ENCODE results near the gene SLAMF9. TPM values are rescaled to one million over a fixed set of nuclear protein-coding genes. Genes with fewer than 3 reads are reported as not detected.

SLAMF9 gene
- total RNA-seq, 5 donors from 2014 or later (not counting 1 experiment from before 2014, with no cell fraction given), result not detected

- peaks cover 0 to 25% of the 10 kb centered on the region in 2 experiments for H3K27me3 ChIP-seq (replicated peaks in 1 of 2; ENCODE audit: control insufficient read depth in 2 of 2, extremely low read depth in 1 of 2, insufficient read depth in 2 of 2, low read length in 1 of 2)
- H3K4me3 ChIP-seq (ENCODE audit: control insufficient read depth in 1 of 2, extremely low read depth in 1 of 2, low read length in 1 of 2), result no peak overlapping the region
- H3K4me3 Mint-ChIP-seq, result no peak overlapping the region
- no peaks in the 10 kb centered on the region for H3K9me3 Mint-ChIP-seq
- no peak overlapping the region for H3K27ac Mint-ChIP-seq
- ChIA-PET POLR2A (no interaction called here), CTCF (interaction anchor here in 1 of 2 donors (1.8 kb wide), 1 partner anchor 77 kb away, joined by 5 read pairs; no protein-coding TSS in a partner anchor)
- DNase-seq (no peak), ATAC-seq (replicated peaks in 1 of 4) (no peak)
- H3K27me3 Mint-ChIP-seq, result peaks cover 0 to 2% of the 10 kb centered on the region in 2 donors
- peaks cover 3 to 11% (median 8%) of the 10 kb centered on the region in 3 donors for H3K4me1 Mint-ChIP-seq
- H3K36me3 ChIP-seq (ENCODE audit: control insufficient read depth in 2 of 2, extremely low read depth in 1 of 2, insufficient read depth in 1 of 2, low read length in 1 of 2), result no peaks in the 10 kb centered on the region
- peaks cover 2 to 8% of the 10 kb centered on the region in 2 experiments for H3K4me1 ChIP-seq (ENCODE audit: control insufficient read depth in 1 of 2, extremely low read depth in 1 of 2, insufficient read depth in 2 of 2, low read length in 2 of 2)
- WGBS (ENCODE audit: insufficient coverage), result 90% methylated on average over 2 of the region's 3 CpGs
- no peaks in the 10 kb centered on the region for H3K36me3 Mint-ChIP-seq
- no peaks in the 10 kb centered on the region for H3K9me3 ChIP-seq
- H3K27ac ChIP-seq (ENCODE audit: low read length), result no peak overlapping the region
Measured at GRCh38 chr1:159931795-159932173, 22.3 kb downstream of the SLAMF9 start.

GRCh38 chr1:159931101-159931794 is 22.8 kb downstream of the SLAMF9 start:
- H3K9me3 Mint-ChIP-seq, result no peaks in the 10 kb centered on the region
- Histone ChIP-seq H3K27me3 (replicated peaks in 1 of 2; ENCODE audit: control insufficient read depth in 2 of 2, extremely low read depth in 1 of 2, insufficient read depth in 2 of 2, low read length in 1 of 2) (peaks cover 0 to 19% of the 10 kb centered on the region in 2 experiments), H3K36me3 (ENCODE audit: control insufficient read depth in 2 of 2, extremely low read depth in 1 of 2, insufficient read depth in 1 of 2, low read length in 1 of 2) (no peaks in the 10 kb centered on the region), H3K4me1 (ENCODE audit: control insufficient read depth in 1 of 2, extremely low read depth in 1 of 2, insufficient read depth in 2 of 2, low read length in 2 of 2) (peaks cover under 1 to 6% of the 10 kb centered on the region in 2 experiments), H3K9me3 (no peaks in the 10 kb centered on the region), H3K4me3 (ENCODE audit: control insufficient read depth in 1 of 2, extremely low read depth in 1 of 2, low read length in 1 of 2) (no peak overlapping the region), H3K27ac (ENCODE audit: low read length) (no peak overlapping the region)
- 76% methylated on average over 10 of the region's 13 CpGs for WGBS (ENCODE audit: insufficient coverage)
- H3K27me3 Mint-ChIP-seq, result no peaks in the 10 kb centered on the region
- DNase-seq (no peak), ATAC-seq (replicated peaks in 1 of 4) (no peak)
- H3K4me1 Mint-ChIP-seq, result peaks cover 9 to 12% (median 10%) of the 10 kb centered on the region in 3 donors
- ChIA-PET CTCF (interaction anchor here in 1 of 2 donors (0.6 kb wide), 1 partner anchor 75 kb away, joined by 9 read pairs; no protein-coding TSS in a partner anchor), POLR2A (interaction anchor here in 1 of 2 donors (0.6 kb wide), 1 partner anchor 825 kb away, joined by 3 read pairs; no protein-coding TSS in a partner anchor)
- H3K36me3 Mint-ChIP-seq, result no peaks in the 10 kb centered on the region
- no peak overlapping the region for H3K27ac Mint-ChIP-seq
- no peak overlapping the region for H3K4me3 Mint-ChIP-seq

GRCh38 chr1:159930634-159931033 is 23.4 kb downstream of the SLAMF9 start:
- POLR2A ChIA-PET, result interaction anchor here in 1 of 2 donors (0.6 kb wide), 2 partner anchors 318 to 826 kb away, joined by 3 to 4 read pairs; no protein-coding TSS in a partner anchor
- Histone ChIP-seq H3K36me3 (ENCODE audit: control insufficient read depth in 2 of 2, extremely low read depth in 1 of 2, insufficient read depth in 1 of 2, low read length in 1 of 2) (no peaks in the 10 kb centered on the region), H3K27me3 (replicated peaks in 1 of 2; ENCODE audit: control insufficient read depth in 2 of 2, extremely low read depth in 1 of 2, insufficient read depth in 2 of 2, low read length in 1 of 2) (peaks cover 0 to 17% of the 10 kb centered on the region in 2 experiments), H3K9me3 (no peaks in the 10 kb centered on the region), H3K27ac (ENCODE audit: low read length) (no peak overlapping the region), H3K4me3 (ENCODE audit: control insufficient read depth in 1 of 2, extremely low read depth in 1 of 2, low read length in 1 of 2) (no peak overlapping the region), H3K4me1 (ENCODE audit: control insufficient read depth in 1 of 2, extremely low read depth in 1 of 2, insufficient read depth in 2 of 2, low read length in 2 of 2) (peaks cover 4 to 9% of the 10 kb centered on the region in 2 experiments)
- Mint-ChIP-seq H3K27ac (no peak overlapping the region), H3K36me3 (no peaks in the 10 kb centered on the region), H3K27me3 (no peaks in the 10 kb centered on the region), H3K4me3 (no peak overlapping the region), H3K4me1 (peaks cover 12 to 15% (median 14%) of the 10 kb centered on the region in 3 donors), H3K9me3 (no peaks in the 10 kb centered on the region)
- CTCF ChIA-PET, result interaction anchor here (0.6 to 1.1 kb wide), 2 partner anchors 76 to 77 kb away, joined by 4 to 9 read pairs; no protein-coding TSS in a partner anchor
- WGBS (ENCODE audit: insufficient coverage), result 98% methylated on average over 5 of the region's 8 CpGs
- DNase-seq (no peak), ATAC-seq (replicated peaks in 1 of 4) (no peak)

- POLR2A ChIA-PET, result interaction anchor here in 1 of 2 donors (0.6 kb wide), 2 partner anchors 319 to 826 kb away, joined by 3 to 4 read pairs; no protein-coding TSS in a partner anchor
- Mint-ChIP-seq H3K27me3 (no peaks in the 10 kb centered on the region), H3K4me3 (no peak overlapping the region), H3K27ac (no peak overlapping the region), H3K4me1 (peaks cover 12 to 19% (median 17%) of the 10 kb centered on the region in 3 donors), H3K36me3 (no peaks in the 10 kb centered on the region), H3K9me3 (no peaks in the 10 kb centered on the region)
- Histone ChIP-seq H3K4me3 (ENCODE audit: control insufficient read depth in 1 of 2, extremely low read depth in 1 of 2, low read length in 1 of 2) (no peak overlapping the region), H3K4me1 (ENCODE audit: control insufficient read depth in 1 of 2, extremely low read depth in 1 of 2, insufficient read depth in 2 of 2, low read length in 2 of 2) (peaks cover 4 to 10% of the 10 kb centered on the region in 2 experiments), H3K9me3 (no peaks in the 10 kb centered on the region), H3K27me3 (replicated peaks in 1 of 2; ENCODE audit: control insufficient read depth in 2 of 2, extremely low read depth in 1 of 2, insufficient read depth in 2 of 2, low read length in 1 of 2) (peaks cover 0 to 14% of the 10 kb centered on the region in 2 experiments), H3K27ac (ENCODE audit: low read length) (no peak overlapping the region), H3K36me3 (ENCODE audit: control insufficient read depth in 2 of 2, extremely low read depth in 1 of 2, insufficient read depth in 1 of 2, low read length in 1 of 2) (no peaks in the 10 kb centered on the region)
- WGBS (ENCODE audit: insufficient coverage), result 79% methylated on average over 8 of the region's 11 CpGs
- ATAC-seq (replicated peaks in 1 of 4), result no peak
- CTCF ChIA-PET, result interaction anchor here (0.6 to 1.1 kb wide), 2 partner anchors 76 to 77 kb away, joined by 4 to 9 read pairs; no protein-coding TSS in a partner anchor
- no peak for DNase-seq
Measured at GRCh38 chr1:159930216-159930615, 23.8 kb downstream of the SLAMF9 start.

DNA sequence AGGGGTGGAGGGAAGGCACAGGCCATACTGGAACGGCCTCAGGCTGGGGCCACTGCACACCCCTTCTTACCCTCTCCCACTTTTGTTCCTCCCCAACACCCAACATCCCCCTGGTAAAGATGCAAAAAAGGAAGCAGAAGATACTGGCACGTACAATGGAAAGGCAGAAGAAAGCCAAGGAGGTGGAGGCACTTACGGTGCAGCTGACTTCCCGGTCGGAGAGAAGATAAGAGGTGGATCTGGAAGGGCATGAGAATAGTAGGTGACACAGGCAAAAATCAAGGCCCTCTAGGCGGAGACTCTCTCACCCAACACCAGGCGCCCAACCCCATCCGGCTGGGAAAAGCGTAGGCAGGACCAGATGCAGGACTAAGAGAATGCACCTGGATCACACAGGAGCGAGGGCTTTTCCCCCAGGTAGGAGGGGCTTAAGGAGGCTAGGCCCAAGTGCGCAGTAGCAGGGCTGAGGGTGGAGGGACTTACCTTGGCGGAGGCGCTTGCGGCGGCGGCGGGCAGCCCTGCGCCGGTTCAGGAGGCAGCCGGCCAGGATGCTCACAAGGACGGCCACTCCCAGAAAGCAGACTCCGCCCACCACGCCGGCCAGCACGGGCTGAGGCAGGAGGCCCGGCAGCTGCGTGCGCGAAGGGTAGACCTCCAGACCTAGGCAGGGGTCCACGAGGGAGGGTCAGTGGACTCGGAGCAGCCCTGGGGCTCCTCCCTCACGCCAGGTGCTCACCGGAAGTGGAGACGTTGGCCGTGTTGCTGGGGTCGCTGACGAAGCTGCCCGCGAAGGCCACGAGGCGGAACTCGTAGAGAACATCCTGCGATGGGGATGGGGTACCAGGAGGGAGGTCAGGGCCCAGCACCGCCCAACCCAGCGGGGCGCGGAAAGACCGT is 24.6 kb downstream of the SLAMF9 start:
- Histone ChIP-seq H3K4me1 (ENCODE audit: control insufficient read depth in 1 of 2, extremely low read depth in 1 of 2, insufficient read depth in 2 of 2, low read length in 2 of 2) (peaks cover 4 to 10% of the 10 kb centered on the region in 2 experiments), H3K4me3 (ENCODE audit: control insufficient read depth in 1 of 2, extremely low read depth in 1 of 2, low read length in 1 of 2) (no peak overlapping the region), H3K9me3 (no peaks in the 10 kb centered on the region), H3K36me3 (ENCODE audit: control insufficient read depth in 2 of 2, extremely low read depth in 1 of 2, insufficient read depth in 1 of 2, low read length in 1 of 2) (no peaks in the 10 kb centered on the region), H3K27me3 (replicated peaks in 1 of 2; ENCODE audit: control insufficient read depth in 2 of 2, extremely low read depth in 1 of 2, insufficient read depth in 2 of 2, low read length in 1 of 2) (peaks cover 0 to 8% of the 10 kb centered on the region in 2 experiments), H3K27ac (ENCODE audit: low read length) (no peak overlapping the region)
- DNase-seq (no peak), ATAC-seq (replicated peaks in 1 of 4) (no peak)
- Mint-ChIP-seq H3K4me3 (no peak overlapping the region), H3K9me3 (no peaks in the 10 kb centered on the region), H3K27me3 (no peaks in the 10 kb centered on the region), H3K4me1 (peaks cover 12 to 21% (median 17%) of the 10 kb centered on the region in 3 donors), H3K27ac (no peak overlapping the region), H3K36me3 (no peaks in the 10 kb centered on the region)
- ChIA-PET POLR2A (no interaction called here), CTCF (interaction anchor here in 1 of 2 donors (1.1 kb wide), 1 partner anchor 78 kb away, joined by 4 read pairs; no protein-coding TSS in a partner anchor)
- 92% methylated on average over 34 of the region's 48 CpGs for WGBS (ENCODE audit: insufficient coverage)

All from T-cell (primary cell).